CD4-positive, alpha-beta T cell treated with Interleukin-21 for 1 hour (primary cell): ENCODE results near the gene VNN1.
"Not testable (repeated sequence)": the region's sequence is repeated elsewhere in the genome, so short reads cannot be mapped to it uniquely, and the experiment has no call there.

ENCODE experiments used
- DNase-seq: peaks from one replicate; pipeline ENCODE4 v3.0.0-alpha.2; 2020

Gene VNN1

GRCh38 chr6:132666118-132666517, 47.7 kb downstream of the VNN1 start:
- no peak for DNase-seq

GRCh38 chr6:132664309-132665034, 49.4 kb downstream of the VNN1 start:
- DNase-seq, result no peak

- DNase-seq, result no peak
Observed at GRCh38 chr6:132663661-132664060, 50.2 kb downstream of the VNN1 start.

GRCh38 chr6:132661906-132662305, 51.9 kb downstream of the VNN1 start:
- no peak for DNase-seq

GRCh38 chr6:132659082-132659481, 54.8 kb downstream of the VNN1 start, which contains the start of gene TAAR1:
Gene TAAR1 (minus strand): TSS chr6:132659182. CDS start chr6:132646003, 13,179 bp downstream.
- DNase-seq, result no peak

GRCh38 chr6:132651062-132651461, 62.8 kb downstream of the VNN1 start:
- peak; percentile 2 for DNase-seq

DNA sequence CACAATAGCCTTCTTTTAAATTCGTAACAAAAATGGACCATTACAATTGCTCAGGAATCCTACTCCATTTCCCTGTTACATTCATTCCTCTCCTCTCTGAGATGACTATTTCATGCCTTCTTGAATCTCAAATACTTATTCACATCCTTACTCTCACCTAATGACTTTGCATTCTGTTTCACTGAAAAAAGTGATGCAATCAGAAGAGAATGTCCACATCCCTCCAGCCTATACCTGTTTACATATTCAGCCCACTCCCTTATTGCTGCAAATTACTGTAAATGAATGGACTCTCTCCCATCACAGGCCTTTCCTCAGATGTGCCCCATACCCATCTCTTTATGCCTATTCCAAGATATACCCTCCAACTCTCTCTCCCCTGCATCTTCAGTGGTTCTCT, 63.4 kb downstream of the VNN1 start:
- no peak for DNase-seq

- DNase-seq, result no peak
Observed at GRCh38 chr6:132648828-132649227, 65.0 kb downstream of the VNN1 start.

DNA sequence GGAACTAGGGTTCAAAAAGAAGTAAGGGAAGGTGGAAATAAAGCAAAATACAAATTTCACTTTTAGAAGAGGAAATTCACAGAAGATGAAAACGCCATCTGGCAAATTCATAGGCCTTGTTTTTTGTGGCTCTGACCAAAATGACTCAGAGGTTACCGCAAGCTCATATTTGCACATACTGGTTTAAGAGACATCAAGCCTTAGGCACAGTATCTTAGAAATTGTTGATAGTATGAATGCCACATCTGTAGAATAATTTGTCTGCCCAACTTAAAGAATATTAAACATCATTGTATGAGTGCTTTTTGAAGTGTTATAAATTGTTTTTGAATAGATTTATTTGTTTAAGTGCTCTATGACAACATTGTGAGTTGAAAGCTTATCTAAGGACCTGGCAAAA, 65.5 kb downstream of the VNN1 start:
- DNase-seq, result peak; percentile 4

- no peak for DNase-seq
Observed at GRCh38 chr6:132643547-132643946, 70.3 kb downstream of the VNN1 start.

DNA sequence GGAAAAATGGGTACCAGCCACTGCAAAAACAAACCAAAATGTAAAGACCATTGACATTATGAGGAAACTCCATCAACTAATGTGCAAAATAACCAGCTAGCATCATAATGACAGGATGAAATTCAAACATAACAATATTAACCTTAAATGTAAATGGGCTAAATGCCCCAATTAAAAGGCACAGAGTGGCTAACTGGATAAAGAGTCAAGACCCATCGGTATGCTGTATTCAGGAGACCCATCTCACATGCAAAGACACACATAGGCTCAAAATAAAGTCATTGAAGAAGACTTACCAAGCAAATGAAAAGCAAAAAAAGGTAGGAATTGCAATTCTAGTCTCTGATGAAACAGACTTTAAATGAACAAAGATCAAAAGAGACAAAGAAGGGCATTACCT, 76.7 kb downstream of the VNN1 start:
- DNase-seq, result not testable (repeated sequence)

GRCh38 chr6:132635906-132636305, 77.9 kb downstream of the VNN1 start:
- DNase-seq, result not testable (repeated sequence)

DNA sequence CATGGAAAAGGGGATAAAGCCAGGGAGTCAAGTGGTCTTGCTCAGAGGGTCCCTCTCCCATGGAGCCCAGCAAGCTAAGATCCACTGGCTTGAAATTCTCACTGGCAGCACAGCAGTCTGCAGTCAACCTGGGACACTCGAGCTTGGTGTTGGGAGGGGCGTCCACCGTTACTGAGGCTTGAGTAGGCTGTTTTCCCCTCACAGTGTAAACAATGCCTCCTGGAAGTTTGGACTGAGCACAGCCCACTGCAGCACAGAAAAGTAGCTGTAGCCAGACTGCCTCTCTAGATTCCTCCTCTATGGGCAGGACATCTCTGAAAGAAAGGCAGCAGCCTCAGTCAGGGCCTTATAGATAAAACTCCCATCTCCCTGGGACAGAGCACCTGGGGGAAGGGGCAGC, 78.6 kb downstream of the VNN1 start:
- DNase-seq, result not testable (repeated sequence)

GRCh38 chr6:132634796-132635195, 79.1 kb downstream of the VNN1 start:
- DNase-seq, result no peak

GRCh38 chr6:132633362-132633761, 80.5 kb downstream of the VNN1 start:
- no peak for DNase-seq
